HG03066 (cell line): ENCODE results near the gene KRT80.

Experiments used
- ATAC-seq: cut with Tn5 transposase; IDR thresholded peaks from one replicate; pipeline ENCODE4 v1.9.1; 2021; ENCODE audit warnings: low read depth; ENCODE audit not compliant: unreplicated experiment

The KRT80 gene

GRCh38 chr12:52211716-52212585 lies 20.1 kb upstream of the KRT80 start:
- ATAC-seq = no peak

GRCh38 chr12:52210925-52211650 lies 19.3 kb upstream of the KRT80 start:
- ATAC-seq = no peak

GRCh38 chr12:52210186-52210924 lies 18.5 kb upstream of the KRT80 start:
- no peak for ATAC-seq

- ATAC-seq = no peak
Measured at GRCh38 chr12:52209321-52209720, 17.5 kb upstream of the KRT80 start.

GRCh38 chr12:52208424-52209165 lies 16.8 kb upstream of the KRT80 start:
- no peak for ATAC-seq

- no peak for ATAC-seq
Measured at GRCh38 chr12:52207895-52208294, 16.1 kb upstream of the KRT80 start.

- no peak for ATAC-seq
Measured at GRCh38 chr12:52207106-52207505, 15.3 kb upstream of the KRT80 start.

- no peak for ATAC-seq
Measured at GRCh38 chr12:52206304-52207040, 14.7 kb upstream of the KRT80 start.

- ATAC-seq = no peak
Measured at GRCh38 chr12:52205612-52206303, 13.9 kb upstream of the KRT80 start.

- ATAC-seq = no peak
Measured at GRCh38 chr12:52204931-52205505, 13.2 kb upstream of the KRT80 start.

- no peak for ATAC-seq
Measured at GRCh38 chr12:52204095-52204930, 12.5 kb upstream of the KRT80 start.

GRCh38 chr12:52203079-52203921 lies 11.5 kb upstream of the KRT80 start:
- no peak for ATAC-seq

GRCh38 chr12:52202361-52203078 lies 10.7 kb upstream of the KRT80 start:
- ATAC-seq = no peak

- no peak for ATAC-seq
Measured at GRCh38 chr12:52201451-52201839, 9.6 kb upstream of the KRT80 start.

GRCh38 chr12:52200781-52201450 lies 9.1 kb upstream of the KRT80 start:
- no peak for ATAC-seq
